ENCODE data around the gene LMTK3. TPM values are rescaled to one million over a fixed set of nuclear protein-coding genes. Genes with fewer than 3 reads are reported as not detected.
A peak's percentile ranks its signal among the peaks of the same experiment; 100 is the strongest.

The LMTK3 gene
- total and polyA plus RNA-seq, 7 donors: 0.14 to 1.7 (median 0.65) TPM; not detected in 3

- 7 to 11% methylated on average over 45 of the region's 45 CpGs for WGBS, 2 donors
- Histone ChIP-seq H3K4me1 (peaks cover 0 to 34% (median 30%) of the 10 kb centered on the region in 4 donors), H3K27me3 (peaks cover 23 to 58% (median 27%) of the 10 kb centered on the region in 3 donors), H3K9me3 (no peaks in the 10 kb centered on the region), H3K27ac (no peak overlapping the region), H3K36me3 (peaks cover 0 to 18% (median 2%) of the 10 kb centered on the region in 4 donors), H3K4me3 (peak overlapping the region in 3 of 4 donors; percentile 12 to 98 (median 16))
- DNase-seq: no peak
- no peak for TF ChIP-seq EP300 (IDR thresholded peaks at IDR 0.05)
- TF ChIP-seq POLR2AphosphoS5 (IDR thresholded peaks at IDR 0.05): no peak
- no peak for TF ChIP-seq CTCF (IDR thresholded peaks at IDR 0.05)
- TF ChIP-seq POLR2A (IDR thresholded peaks at IDR 0.05): no peak
- intact Hi-C loops (cut with DNase I): loop anchor here (2.0 to 5.0 kb wide), 2 partner anchors 25 to 41 kb away; partner anchors contain the start of gene CYTH2
Measured at GRCh38 chr19:48443731-48444128, 67.9 kb downstream of the LMTK3 start.

GRCh38 chr19:48443256-48443655 lies 68.4 kb downstream of the LMTK3 start:
- Histone ChIP-seq H3K27ac (no peak overlapping the region), H3K4me3 (peak overlapping the region in 3 of 4 donors; percentile 12 to 98 (median 33)), H3K36me3 (peaks cover 0 to 13% (median 2%) of the 10 kb centered on the region in 4 donors), H3K9me3 (no peaks in the 10 kb centered on the region), H3K27me3 (peaks cover 23 to 62% (median 27%) of the 10 kb centered on the region in 3 donors), H3K4me1 (peaks cover 0 to 34% (median 30%) of the 10 kb centered on the region in 4 donors)
- intact Hi-C loops (cut with DNase I): loop anchor here (5.0 kb wide), 1 partner anchor 41 kb away; no protein-coding TSS in a partner anchor
- 1 to 4% methylated on average over 60 of the region's 60 CpGs for WGBS, 2 donors
- DNase-seq: no peak
- TF ChIP-seq POLR2AphosphoS5 (IDR thresholded peaks at IDR 0.05) (no peak), EP300 (IDR thresholded peaks at IDR 0.05) (no peak), CTCF (IDR thresholded peaks at IDR 0.05) (no peak), POLR2A (IDR thresholded peaks at IDR 0.05) (no peak)

- Histone ChIP-seq H3K36me3 (peaks cover 0 to 4% (median 1%) of the 10 kb centered on the region in 4 donors), H3K27ac (no peak overlapping the region), H3K4me1 (peaks cover 0 to 31% (median 29%) of the 10 kb centered on the region in 4 donors), H3K27me3 (peaks cover 23 to 64% (median 27%) of the 10 kb centered on the region in 3 donors), H3K4me3 (no peak overlapping the region), H3K9me3 (no peaks in the 10 kb centered on the region)
- intact Hi-C loops (cut with DNase I): loop anchor here (5.0 kb wide), 1 partner anchor 40 kb away; no protein-coding TSS in a partner anchor
- no peak for DNase-seq
- 30 to 38% methylated on average over 94 of the region's 94 CpGs for WGBS, 2 donors
- TF ChIP-seq CTCF (IDR thresholded peaks at IDR 0.05): no peak
- no peak for TF ChIP-seq POLR2AphosphoS5 (IDR thresholded peaks at IDR 0.05)
- TF ChIP-seq EP300 (IDR thresholded peaks at IDR 0.05): no peak
- no peak for TF ChIP-seq POLR2A (IDR thresholded peaks at IDR 0.05)
Measured at GRCh38 chr19:48442116-48443035, 69.3 kb downstream of the LMTK3 start.

DNA sequence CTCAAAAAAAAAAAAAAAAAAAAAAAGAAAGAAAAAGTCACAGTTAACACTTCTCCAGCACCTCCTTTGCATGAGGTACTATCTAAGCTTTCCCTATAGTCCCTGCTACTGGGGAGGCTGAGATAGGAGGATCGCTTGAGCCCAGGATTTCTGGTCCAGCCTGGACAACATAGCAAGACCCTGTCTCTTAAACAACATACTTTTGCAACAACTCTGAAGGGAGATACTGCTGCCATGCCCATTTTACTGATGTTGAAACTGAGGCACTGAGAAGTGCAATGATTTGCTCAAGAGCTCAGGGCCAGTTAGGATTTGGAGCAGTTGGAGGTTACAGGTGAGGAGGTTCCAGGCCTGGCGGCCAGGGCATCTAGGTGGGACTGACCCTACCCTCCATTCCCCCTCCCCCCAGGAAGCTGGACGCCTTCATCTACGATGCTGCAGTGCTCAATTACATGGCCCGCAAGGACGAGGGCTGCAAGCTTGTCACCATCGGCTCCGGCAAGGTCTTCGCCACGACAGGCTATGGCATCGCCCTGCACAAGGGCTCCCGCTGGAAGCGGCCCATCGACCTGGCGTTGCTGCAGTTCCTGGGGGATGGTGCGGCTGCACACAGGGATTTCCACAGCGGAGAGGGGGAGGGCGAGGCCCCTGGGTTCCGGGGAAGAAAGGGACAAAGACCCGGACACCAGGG lies 70.1 kb downstream of the LMTK3 start:
- H3K4me1 ChIP-seq: peaks cover 0 to 26% (median 23%) of the 10 kb centered on the region in 4 donors
- H3K36me3 ChIP-seq: no peaks in the 10 kb centered on the region
- H3K4me3 ChIP-seq: no peak overlapping the region
- intact Hi-C loops (cut with DNase I): loop anchor here (5.0 kb wide), 1 partner anchor 39 kb away; no protein-coding TSS in a partner anchor
- H3K9me3 ChIP-seq: no peaks in the 10 kb centered on the region
- H3K27me3 ChIP-seq: peaks cover 23 to 73% (median 27%) of the 10 kb centered on the region in 3 donors
- DNase-seq: no peak
- WGBS, 2 donors: 94% methylated on average over 20 of the region's 20 CpGs
- H3K27ac ChIP-seq: no peak overlapping the region
- TF ChIP-seq EP300 (IDR thresholded peaks at IDR 0.05) (no peak), CTCF (IDR thresholded peaks at IDR 0.05) (no peak)
